Vagina (tissue), 2 donors: ENCODE measurements around the gene IL25.

Source experiments
- CTCF ChIP-seq, 3 experiments: fragments of 450-650 bp in 2 of 3; fragments of 200-600 bp in 1 of 3; sonication (generic) in 1 of 3; IDR thresholded peaks; one replicate each; pipeline ENCODE4 v1.5.1; 2017 to 2019; ENCODE audit warnings: antibody characterized with exemption in 3 of 3, mild to moderate bottlenecking in 2 of 3, moderate library complexity in 2 of 3
- POLR2A ChIP-seq, 2 donors: fragments of 450-650 bp; IDR thresholded peaks; one replicate each; pipeline ENCODE4 v1.6.1; 2017; ENCODE audit warnings: antibody characterized with exemption in 2 of 2, mild to moderate bottlenecking in 2 of 2, moderate library complexity in 2 of 2

- no peak for TF ChIP-seq POLR2A (IDR thresholded peaks at IDR 0.05)
- TF ChIP-seq CTCF (IDR thresholded peaks at IDR 0.05) = no peak
Measured at GRCh38 chr14:23409966-23410635, 37.5 kb downstream of the IL25 start.
